GM12878 (cell line): ENCODE data around the gene NDRG2.

Source experiments
- CEBPB ChIP-seq, 2 experiments: fragments of 150-350 bp in 1 of 2; IDR thresholded peaks; 2 replicates each; pipeline ENCODE4 v1.6.1; 2012 to 2014; ENCODE audit warnings: low read depth in 2 of 2, low read length in 2 of 2, borderline replicate concordance in 1 of 2, inconsistent platforms in 1 of 2
- CTCF ChIP-seq, 3 experiments: IDR thresholded peaks in 2 of 3; conservative IDR thresholded peaks in 1 of 3; 2 replicates each; pipeline ENCODE4 v1.5.1; 2011; ENCODE audit warnings: low read depth in 3 of 3, low read length in 3 of 3, mild to moderate bottlenecking in 3 of 3, control low read depth in 2 of 3, moderate library complexity in 2 of 3, inconsistent platforms in 1 of 3, mixed read lengths in 1 of 3; ENCODE audit not compliant: control insufficient read depth in 2 of 3, insufficient read depth in 1 of 3; ENCODE audit errors: extremely low read depth in 1 of 3
- IRF3 ChIP-seq: fragments of 450-650 bp; IDR thresholded peaks from 2 replicates; pipeline ENCODE4 v1.6.1; 2014; ENCODE audit warnings: mild to moderate bottlenecking
- POLR2AphosphoS5 ChIP-seq: IDR thresholded peaks from 2 replicates; pipeline ENCODE4 v1.6.1; 2011; ENCODE audit warnings: mild to moderate bottlenecking, low read length, inconsistent platforms

DNA sequence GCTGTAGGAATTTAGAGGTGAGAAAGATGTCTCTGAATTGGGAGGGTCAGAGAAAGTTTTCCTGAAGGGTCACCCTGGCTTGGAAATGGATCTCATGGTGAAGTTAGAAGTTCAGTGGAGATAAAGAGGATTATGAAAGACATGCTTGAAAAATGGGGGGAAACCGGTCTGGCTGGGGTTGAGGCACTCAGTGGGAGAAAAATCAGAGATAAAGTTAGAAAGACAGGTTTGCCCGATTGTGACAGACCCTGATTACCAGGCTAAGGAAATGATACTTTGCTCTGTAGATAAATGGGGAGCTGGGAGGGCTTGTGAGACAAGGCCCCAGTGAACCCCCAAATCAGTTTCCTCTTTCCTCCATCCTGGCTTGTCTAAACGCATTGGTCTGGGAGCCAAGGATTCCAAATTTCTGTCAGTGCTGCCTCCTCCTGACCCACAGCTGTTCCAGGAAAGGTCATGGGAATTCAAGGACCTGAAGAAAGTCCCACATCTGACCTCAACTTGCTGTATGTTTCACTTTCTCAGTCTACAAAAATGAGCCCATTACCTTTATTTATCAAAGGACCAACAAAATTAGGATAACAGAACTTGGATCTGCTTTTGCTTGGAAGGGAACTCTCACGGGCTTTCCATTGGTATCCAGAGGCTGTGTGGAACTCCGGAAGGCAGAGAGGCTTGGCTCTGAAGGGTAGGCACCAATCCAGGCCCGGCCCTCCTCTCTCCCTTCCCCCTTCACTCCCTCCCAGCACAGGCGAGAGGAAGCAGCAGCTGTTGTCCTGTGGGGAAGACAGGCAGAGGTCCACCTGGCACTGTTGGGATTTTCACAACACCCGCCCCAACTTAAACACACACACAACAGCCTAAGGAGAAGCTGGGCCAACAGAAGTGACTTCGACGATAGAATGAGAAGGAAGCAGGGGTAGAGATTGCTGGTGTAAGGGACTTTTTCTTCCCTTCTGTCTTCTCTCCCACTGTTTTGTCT is 13.9 kb upstream of the NDRG2 start:
- TF ChIP-seq IRF3 (no peak), POLR2AphosphoS5 (no peak), CTCF (IDR thresholded peaks at IDR 0.05 in 2 of 3, conservative IDR thresholded peaks at IDR 0.05 in 1 of 3; ENCODE audit: control insufficient read depth in 2 of 3, extremely low read depth in 1 of 3, insufficient read depth in 1 of 3, low read depth in 3 of 3, low read length in 3 of 3) (no peak), CEBPB (IDR thresholded peaks at IDR 0.05; ENCODE audit: borderline replicate concordance in 1 of 2, low read depth in 2 of 2, low read length in 2 of 2) (no peak)
